Esophagus squamous epithelium (tissue), 5 donors: Measurements from ENCODE around the gene COMMD6. TPM values are rescaled to one million over a fixed set of nuclear protein-coding genes. Genes with fewer than 3 reads are reported as not detected.

Experiments used
- DNase-seq: peaks from one replicate; lab custom pipeline; 2025; lab: John Stamatoyannopoulos, UW
- H3K27ac ChIP-seq, 4 donors: fragments of 200-600 bp; sonication (generic); one replicate each; pipeline ENCODE4 v1.5.1; 2016 to 2019; ENCODE audit warnings: mild to moderate bottlenecking in 1 of 4
- H3K27me3 ChIP-seq, 4 donors: fragments of 200-600 bp; sonication (generic); 1 replicate in 3 of 4; 2 replicates in 1 of 4; pipeline versions ENCODE4 v1.5.1 to v1.6.0; 2017 to 2021; ENCODE audit warnings: antibody characterized with exemption in 1 of 4
- H3K36me3 ChIP-seq, 3 donors: fragments of 200-600 bp; sonication (generic); one replicate each; pipeline ENCODE4 v1.5.1; 2016 to 2019
- H3K4me1 ChIP-seq, 3 donors: fragments of 200-600 bp; sonication (generic); one replicate each; pipeline ENCODE4 v1.5.1; 2017 to 2019
- H3K4me3 ChIP-seq, 4 donors: fragments of 200-600 bp; sonication (generic); 1 replicate in 3 of 4; 2 replicates in 1 of 4; pipeline ENCODE4 v1.5.1; 2016 to 2019; ENCODE audit warnings: mild to moderate bottlenecking in 2 of 4, moderate library complexity in 1 of 4
- H3K9me3 ChIP-seq, 3 donors: fragments of 200-600 bp; sonication (generic); one replicate each; pipeline ENCODE4 v1.5.1; 2016 to 2019
- CTCF ChIP-seq, 6 experiments: fragments of 450-650 bp in 4 of 6; fragments of 200-600 bp in 2 of 6; sonication (generic) in 2 of 6; IDR thresholded peaks; one replicate each; pipeline ENCODE4 v1.5.1; 2016 to 2019; ENCODE audit warnings: antibody characterized with exemption in 6 of 6, mild to moderate bottlenecking in 4 of 6, moderate library complexity in 4 of 6
- POLR2A ChIP-seq, 4 donors: fragments of 450-650 bp; IDR thresholded peaks; one replicate each; pipeline ENCODE4 v1.6.1; 2017; ENCODE audit warnings: antibody characterized with exemption in 4 of 4, mild to moderate bottlenecking in 4 of 4, moderate library complexity in 3 of 4
- WGBS, 2 donors: methylation state at CpG; one replicate each; pipeline ENCODE4 v1.1.5; 2018; 5-methylcytosine and 5-hydroxymethylcytosine counted together
- intact Hi-C: fragments of 100-400 bp; cut with DNase I; formaldehyde crosslinking; loops from one replicate; pipeline ENCODE4 v1.15.0; 2022
- total RNA-seq, 4 donors: library from RNA; depleted of rRNA; stranded (reverse); fragments of >200 nt; gene quantifications; one replicate each; pipeline ENCODE4 v1.1.0, GENCODE V29; 2016
- donor health status: DM: yes; HTN: yes; CAD: no.

The COMMD6 gene
- total RNA-seq, 4 donors from 2014 or later, result 19.0 to 61.4 (median 38.1) TPM

- intact Hi-C loops, result no loop called here
- H3K4me1 ChIP-seq, result peaks cover 0 to 5% (median 0%) of the 10 kb centered on the region in 3 donors
- H3K27me3 ChIP-seq, result no peaks in the 10 kb centered on the region
- H3K9me3 ChIP-seq, result no peaks in the 10 kb centered on the region
- DNase-seq, result no peak
- H3K36me3 ChIP-seq, result no peaks in the 10 kb centered on the region
- no peak overlapping the region for H3K27ac ChIP-seq
- no peak overlapping the region for H3K4me3 ChIP-seq
- WGBS, 2 donors, result 87 to 93% methylated on average over 5 to 9 of the region's 10 CpGs
- no peak for TF ChIP-seq CTCF (IDR thresholded peaks at IDR 0.05)
- TF ChIP-seq POLR2A (IDR thresholded peaks at IDR 0.05), result no peak
Measured at GRCh38 chr13:75507027-75508001, 30.3 kb downstream of the COMMD6 start.

GRCh38 chr13:75506018-75506417, 31.6 kb downstream of the COMMD6 start:
- Histone ChIP-seq H3K9me3 (no peaks in the 10 kb centered on the region), H3K4me1 (peaks cover 0 to 5% (median 0%) of the 10 kb centered on the region in 3 donors), H3K27ac (no peak overlapping the region), H3K27me3 (no peaks in the 10 kb centered on the region), H3K4me3 (no peak overlapping the region), H3K36me3 (no peaks in the 10 kb centered on the region)
- intact Hi-C loops, result no loop called here
- DNase-seq, result no peak
- 90 to 92% methylated on average over 1 of the region's 1 CpG for WGBS, 2 donors
- no peak for TF ChIP-seq CTCF (IDR thresholded peaks at IDR 0.05)
- TF ChIP-seq POLR2A (IDR thresholded peaks at IDR 0.05), result no peak

GRCh38 chr13:75505327-75505726, 32.3 kb downstream of the COMMD6 start:
- intact Hi-C loops, result no loop called here
- Histone ChIP-seq H3K9me3 (no peaks in the 10 kb centered on the region), H3K27me3 (no peaks in the 10 kb centered on the region), H3K27ac (no peak overlapping the region), H3K4me3 (no peak overlapping the region), H3K36me3 (no peaks in the 10 kb centered on the region), H3K4me1 (peaks cover 0 to 5% (median 0%) of the 10 kb centered on the region in 3 donors)
- DNase-seq, result no peak
- WGBS, 2 donors, result 72 to 80% methylated on average over 3 of the region's 3 CpGs
- TF ChIP-seq CTCF (IDR thresholded peaks at IDR 0.05) (no peak), POLR2A (IDR thresholded peaks at IDR 0.05) (no peak)

GRCh38 chr13:75495938-75496337, 41.7 kb downstream of the COMMD6 start:
- TF ChIP-seq CTCF (IDR thresholded peaks at IDR 0.05) (no peak), POLR2A (IDR thresholded peaks at IDR 0.05) (no peak)
- WGBS, 2 donors, result 84 to 94% methylated on average over 5 of the region's 5 CpGs
- no peak for DNase-seq
- intact Hi-C loops, result no loop called here
- H3K36me3 ChIP-seq, result no peaks in the 10 kb centered on the region
- no peaks in the 10 kb centered on the region for H3K27me3 ChIP-seq
- no peaks in the 10 kb centered on the region for H3K9me3 ChIP-seq
- no peak overlapping the region for H3K4me3 ChIP-seq
- H3K4me1 ChIP-seq, result no peaks in the 10 kb centered on the region
- H3K27ac ChIP-seq, result no peak overlapping the region

GRCh38 chr13:75494491-75494890, 43.1 kb downstream of the COMMD6 start:
- TF ChIP-seq POLR2A (IDR thresholded peaks at IDR 0.05) (no peak), CTCF (IDR thresholded peaks at IDR 0.05) (no peak)
- Histone ChIP-seq H3K9me3 (no peaks in the 10 kb centered on the region), H3K4me3 (no peak overlapping the region), H3K4me1 (peaks cover 0 to 3% (median 0%) of the 10 kb centered on the region in 3 donors), H3K36me3 (no peaks in the 10 kb centered on the region), H3K27me3 (no peaks in the 10 kb centered on the region), H3K27ac (no peak overlapping the region)
- DNase-seq, result no peak
- WGBS, 2 donors, result 71 to 88% methylated on average over 1 of the region's 1 CpG
- intact Hi-C loops, result no loop called here
